Measurements from ENCODE around the gene PGAP6. TPM values are rescaled to one million over a fixed set of nuclear protein-coding genes. Genes with fewer than 3 reads are reported as not detected.
"Not testable (repeated sequence)": the region's sequence is repeated elsewhere in the genome, so short reads cannot be mapped to it uniquely, and the experiment has no call there.

PGAP6 gene
- total RNA-seq, 1 experiment from 2014 or later, result 29.6 TPM

GRCh38 chr16:334861-335632, 46.7 kb downstream of the PGAP6 start:
- not testable (repeated sequence) for DNase-seq (ENCODE audit: extremely low read depth, low read depth)

- DNase-seq (ENCODE audit: extremely low read depth, low read depth), result not testable (repeated sequence)
These were observed 47.5 kb downstream of the PGAP6 start for GRCh38 chr16:334164-334832.

- DNase-seq (ENCODE audit: extremely low read depth, low read depth), result no peak
These were observed 48.2 kb downstream of the PGAP6 start for GRCh38 chr16:333406-334094.

- not testable (repeated sequence) for DNase-seq (ENCODE audit: extremely low read depth, low read depth)
These were observed 50.5 kb downstream of the PGAP6 start for GRCh38 chr16:331181-331814.

- no peak for DNase-seq (ENCODE audit: extremely low read depth, low read depth)
These were observed 51.0 kb downstream of the PGAP6 start for GRCh38 chr16:330741-331140.

- no peak for DNase-seq (ENCODE audit: extremely low read depth, low read depth)
These were observed 56.2 kb downstream of the PGAP6 start for GRCh38 chr16:325375-326145.

GRCh38 chr16:324451-325334, 57.1 kb downstream of the PGAP6 start:
- no peak for DNase-seq (ENCODE audit: extremely low read depth, low read depth)

GRCh38 chr16:324201-324450, 57.7 kb downstream of the PGAP6 start:
- no peak for DNase-seq (ENCODE audit: extremely low read depth, low read depth)

- no peak for DNase-seq (ENCODE audit: extremely low read depth, low read depth)
These were observed 59.2 kb downstream of the PGAP6 start for GRCh38 chr16:322476-323143.

GRCh38 chr16:321532-321931, 60.2 kb downstream of the PGAP6 start:
- DNase-seq (ENCODE audit: extremely low read depth, low read depth), result no peak

Other genes starting within 250 kb of the PGAP6 start
- gene NPRL3, start 243.3 kb downstream of the PGAP6 start, total RNA-seq (2014; rRNA removed; shearing (Covaris generic)), result 20.9 and 21.3 TPM in 2 replicates
- gene HBZ, start 229.3 kb downstream of the PGAP6 start, total RNA-seq (2014; rRNA removed; shearing (Covaris generic)), result not detected in 2 replicates
- not detected in 2 replicates for gene HBM, start 216.0 kb downstream of the PGAP6 start, total RNA-seq (2014; rRNA removed; shearing (Covaris generic))
- not detected in 2 replicates for gene HBA2, start 209.1 kb downstream of the PGAP6 start, total RNA-seq (2014; rRNA removed; shearing (Covaris generic))
- 2.2 TPM in 1 of 2 replicates, not detected in the other for gene HBA1, start 205.3 kb downstream of the PGAP6 start, total RNA-seq (2014; rRNA removed; shearing (Covaris generic))
- 1.5 and 2.4 TPM in 2 replicates for gene HBQ1, start 201.5 kb downstream of the PGAP6 start, total RNA-seq (2014; rRNA removed; shearing (Covaris generic))
- gene LUC7L, start 152.5 kb downstream of the PGAP6 start, total RNA-seq (2014; rRNA removed; shearing (Covaris generic)), result 38.4 and 40.8 TPM in 2 replicates
- gene FAM234A, start 147.2 kb downstream of the PGAP6 start, total RNA-seq (2014; rRNA removed; shearing (Covaris generic)), result 41.5 and 45.8 TPM in 2 replicates
- 6.6 and 6.9 TPM in 2 replicates for gene RGS11, start 106.0 kb downstream of the PGAP6 start, total RNA-seq (2014; rRNA removed; shearing (Covaris generic))
- gene ARHGDIG, start 101.4 kb downstream of the PGAP6 start, total RNA-seq (2014; rRNA removed; shearing (Covaris generic)), result 2.5 and 2.9 TPM in 2 replicates
- gene PDIA2, start 98.8 kb downstream of the PGAP6 start, total RNA-seq (2014; rRNA removed; shearing (Covaris generic)), result 0.40 and 0.64 TPM in 2 replicates
- gene AXIN1, start 29.3 kb downstream of the PGAP6 start, total RNA-seq (2014; rRNA removed; shearing (Covaris generic)), result 35.7 and 38.3 TPM in 2 replicates
- gene MRPL28, start 11.4 kb downstream of the PGAP6 start, total RNA-seq (2014; rRNA removed; shearing (Covaris generic)), result 100 and 116 TPM in 2 replicates
- 170 and 201 TPM in 2 replicates for gene NME4, start 15.2 kb upstream of the PGAP6 start, total RNA-seq (2014; rRNA removed; shearing (Covaris generic))
- gene DECR2, start 19.9 kb upstream of the PGAP6 start, total RNA-seq (2014; rRNA removed; shearing (Covaris generic)), result 15.7 and 16.9 TPM in 2 replicates
- gene RAB11FIP3, start 43.7 kb upstream of the PGAP6 start, total RNA-seq (2014; rRNA removed; shearing (Covaris generic)), result 20.8 and 22.4 TPM in 2 replicates
- 32.4 and 41.4 TPM in 2 replicates for gene CAPN15, start 145.7 kb upstream of the PGAP6 start, total RNA-seq (2014; rRNA removed; shearing (Covaris generic))
- gene PRR35, start 178.4 kb upstream of the PGAP6 start, total RNA-seq (2014; rRNA removed; shearing (Covaris generic)), result 0.05 TPM in 1 of 2 replicates, not detected in the other
- gene NHLRC4, start 185.0 kb upstream of the PGAP6 start, total RNA-seq (2014; rRNA removed; shearing (Covaris generic)), result 0.12 and 0.35 TPM in 2 replicates
- gene PIGQ, start 188.0 kb upstream of the PGAP6 start, total RNA-seq (2014; rRNA removed; shearing (Covaris generic)), result 16.7 and 18.3 TPM in 2 replicates
- gene RAB40C, start 208.1 kb upstream of the PGAP6 start, total RNA-seq (2014; rRNA removed; shearing (Covaris generic)), result 10.7 and 11.9 TPM in 2 replicates
- gene WFIKKN1, start 249.0 kb upstream of the PGAP6 start, total RNA-seq (2014; rRNA removed; shearing (Covaris generic)), result 0.15 and 0.43 TPM in 2 replicates

Measured in NCI-H460 (cell line).